Activated CD8-positive, alpha-beta memory T cell treated with anti-CD3 and anti-CD28 coated beads, Interleukin-2, amount 50 U/mL, for 24 hours (primary cell): Measurements from ENCODE around the gene ZNF37A.
"Not testable (repeated sequence)": the region's sequence is repeated elsewhere in the genome, so short reads cannot be mapped to it uniquely, and the experiment has no call there.

Experiments
- DNase-seq: peaks from one replicate; pipeline ENCODE4 v3.0.0-alpha.2; 2020; ENCODE audit errors: extremely low read depth

The ZNF37A gene

GRCh38 chr10:38150891-38151463 is 56.8 kb downstream of the ZNF37A start:
- not testable (repeated sequence) for DNase-seq

GRCh38 chr10:38156416-38157269 is 62.5 kb downstream of the ZNF37A start:
- no peak for DNase-seq

GRCh38 chr10:38157270-38157685 is 63.1 kb downstream of the ZNF37A start:
- no peak for DNase-seq

DNA sequence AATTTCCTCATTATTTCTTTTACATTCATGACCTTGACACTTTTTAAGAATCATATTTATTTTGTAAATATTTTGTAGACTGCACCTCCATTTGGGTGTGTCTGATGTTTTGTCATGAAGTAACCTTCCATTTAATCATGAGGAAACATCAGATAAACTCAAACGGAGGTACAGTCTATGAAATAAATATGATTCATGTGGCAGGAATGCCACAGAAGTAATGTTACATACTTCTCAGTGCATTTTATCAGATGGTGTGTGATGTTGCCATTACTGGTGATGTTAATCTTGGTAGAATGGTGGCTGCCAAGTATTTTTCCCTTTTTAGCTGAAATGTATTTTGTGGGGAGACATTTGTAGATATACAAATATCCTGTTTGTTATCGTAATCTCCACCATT is 64.9 kb downstream of the ZNF37A start:
- DNase-seq: no peak

DNA sequence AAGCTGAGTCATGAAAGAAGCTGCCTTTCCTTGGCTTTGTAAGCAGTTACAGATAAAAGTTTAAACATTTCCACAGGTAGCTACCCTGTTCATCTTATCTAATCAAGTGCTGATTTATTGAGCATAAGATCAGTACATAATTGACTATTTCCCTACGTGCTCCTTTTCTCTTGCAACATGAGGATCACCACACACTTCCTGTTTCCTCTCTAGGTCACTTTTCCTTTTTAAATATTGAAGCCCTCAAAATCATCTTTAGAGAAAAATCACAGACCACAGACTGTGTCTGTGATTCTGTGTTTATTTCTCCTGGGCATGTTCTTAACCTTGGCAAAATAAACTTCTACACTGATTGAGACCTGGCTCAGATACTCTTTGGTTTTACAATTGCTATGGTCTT is 69.5 kb downstream of the ZNF37A start:
- no peak for DNase-seq

GRCh38 chr10:38174336-38174735 is 80.2 kb downstream of the ZNF37A start:
- no peak for DNase-seq

DNA sequence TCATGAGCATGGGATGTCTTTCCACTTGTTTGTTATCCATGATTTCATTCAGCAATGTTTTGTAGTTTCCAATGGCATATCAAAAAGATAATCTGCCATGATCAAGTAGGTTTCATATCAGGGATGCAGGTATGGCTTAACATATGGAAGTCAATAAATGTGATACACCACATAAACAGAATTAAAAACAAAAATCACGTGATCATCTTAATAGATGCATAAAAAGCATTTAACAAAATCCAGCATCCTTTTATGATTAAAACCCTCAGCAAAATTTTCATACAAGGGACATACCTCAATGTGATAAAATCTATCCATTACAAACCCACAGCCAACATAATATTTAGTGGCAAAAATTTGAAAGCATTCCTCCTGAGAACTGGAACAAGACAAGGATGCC is 90.3 kb downstream of the ZNF37A start:
- no peak for DNase-seq
